Measurements from ENCODE around the gene TNFRSF13B.

- TF ChIP-seq CTCF (conservative IDR thresholded peaks at IDR 0.05 in 1 of 2, IDR thresholded peaks at IDR 0.05 in 1 of 2; ENCODE audit: low read depth in 1 of 2, low read length in 2 of 2) (no peak), EZH2 (IDR thresholded peaks at IDR 0.05; ENCODE audit: low read length, missing control alignments) (no peak)
Observed at GRCh38 chr17:16975744-16976625, 4.1 kb upstream of the TNFRSF13B start.
